HUES64 (cell line): ENCODE results near the gene TUSC2.
A peak's percentile ranks its signal among the peaks of the same experiment; 100 is the strongest.

Source experiments
- H3K27ac ChIP-seq: 2 replicates; pipeline ENCODE4 v1.7.0; 2013; ENCODE audit warnings: low read depth, low read length, inconsistent platforms
- H3K27me3 ChIP-seq: 2 replicates; pipeline ENCODE4 v1.6.1; 2013; ENCODE audit warnings: mild to moderate bottlenecking, low read length; ENCODE audit not compliant: insufficient read depth
- H3K36me3 ChIP-seq: 2 replicates; pipeline ENCODE4 v1.6.1; 2013; ENCODE audit warnings: mild to moderate bottlenecking, low read length; ENCODE audit not compliant: insufficient read depth
- H3K4me1 ChIP-seq: 2 replicates; pipeline ENCODE4 v1.6.1; 2013; ENCODE audit warnings: mild to moderate bottlenecking, low read length, moderate library complexity; ENCODE audit not compliant: insufficient read depth
- H3K4me3 ChIP-seq: 2 replicates; pipeline ENCODE4 v1.5.1; 2013; ENCODE audit warnings: mild to moderate bottlenecking, low read length, moderate library complexity
- H3K9ac ChIP-seq: 2 replicates; pipeline ENCODE4 v1.6.1; 2013; ENCODE audit warnings: mild to moderate bottlenecking, low read depth, low read length
- H3K9me3 ChIP-seq: 2 replicates; pipeline ENCODE4 v1.6.1; 2013; ENCODE audit warnings: low read depth, low read length; ENCODE audit not compliant: insufficient read depth
- WGBS: fragments of 150-250, 120-280 bp; methylation state at CpG from one replicate; pipeline ENCODE4 v1.1.7; 2013; ENCODE audit warnings: missing lambda C conversion rate; 5-methylcytosine and 5-hydroxymethylcytosine counted together

Gene TUSC2

GRCh38 chr3:50353245-50354004 is 25.4 kb upstream of the TUSC2 start:
- H3K4me3 ChIP-seq, result no peak overlapping the region
- H3K27me3 ChIP-seq, result no peaks in the 10 kb centered on the region
- no peak overlapping the region for H3K9ac ChIP-seq
- H3K36me3 ChIP-seq, result peaks cover 50% of the 10 kb centered on the region
- WGBS, result 95% methylated on average over 12 of the region's 12 CpGs
- H3K27ac ChIP-seq, result no peak overlapping the region
- no peaks in the 10 kb centered on the region for H3K9me3 ChIP-seq
- H3K4me1 ChIP-seq, result peaks cover 11% of the 10 kb centered on the region; the same call in 1 of the 2 replicates

- Histone ChIP-seq H3K4me3 (no peak overlapping the region), H3K36me3 (peaks cover 50% of the 10 kb centered on the region), H3K27me3 (no peaks in the 10 kb centered on the region), H3K27ac (no peak overlapping the region), H3K4me1 (peaks cover 11% of the 10 kb centered on the region; the same call in 1 of the 2 replicates), H3K9me3 (no peaks in the 10 kb centered on the region), H3K9ac (no peak overlapping the region)
- 76% methylated on average over 2 of the region's 2 CpGs for WGBS
These were observed 24.8 kb upstream of the TUSC2 start for GRCh38 chr3:50352781-50353180.

GRCh38 chr3:50351323-50351697 is 23.3 kb upstream of the TUSC2 start:
- peaks cover 35% of the 10 kb centered on the region for H3K36me3 ChIP-seq
- 0 out of 2 replicates have a peak, but pooled peaks cover 3% of the 10 kb centered on the region for H3K27me3 ChIP-seq
- no peaks in the 10 kb centered on the region for H3K9me3 ChIP-seq
- H3K27ac ChIP-seq, result no peak overlapping the region
- peak overlapping the region; percentile 81 for H3K4me3 ChIP-seq
- peaks cover 3% of the 10 kb centered on the region; the same call in 1 of the 2 replicates for H3K4me1 ChIP-seq
- no peak overlapping the region for H3K9ac ChIP-seq
- WGBS, result 73% methylated on average over 11 of the region's 11 CpGs

- peak within 1 kb of the TSS; percentile 81 for H3K4me3 ChIP-seq
- H3K4me1 ChIP-seq, result peaks cover 3% of the 10 kb centered on the region; the same call in 1 of the 2 replicates
- H3K9me3 ChIP-seq, result no peaks in the 10 kb centered on the region
- H3K36me3 ChIP-seq, result peaks cover 30% of the 10 kb centered on the region
- peak within 1 kb of the TSS; percentile 78 for H3K27ac ChIP-seq
- peak within 1 kb of the TSS; percentile 73 for H3K9ac ChIP-seq
- 1% methylated on average over 64 of the region's 64 CpGs for WGBS
- 0 out of 2 replicates have a peak, but pooled peaks cover 8% of the 10 kb centered on the region for H3K27me3 ChIP-seq
These were observed 22.7 kb upstream of the TUSC2 start, which contains the start of the genes CYB561D2 and NPRL2 for GRCh38 chr3:50350527-50351322. TSS of gene CYB561D2 (plus strand) at chr3:50350862. CDS start at chr3:50351434, 572 bp downstream. TSS of gene NPRL2 (minus strand) at chr3:50350775. CDS start at chr3:50350652, 123 bp downstream.

- Histone ChIP-seq H3K9me3 (no peaks in the 10 kb centered on the region), H3K27me3 (peaks cover 13% of the 10 kb centered on the region), H3K27ac (no peak overlapping the region), H3K4me1 (peaks cover 3% of the 10 kb centered on the region; the same call in 1 of the 2 replicates), H3K9ac (peak overlapping the region; percentile 14; the same call in 1 of the 2 replicates), H3K36me3 (peaks cover 24% of the 10 kb centered on the region), H3K4me3 (peak overlapping the region; percentile 81)
- WGBS, result 42% methylated on average over 7 of the region's 7 CpGs
These were observed 22.1 kb upstream of the TUSC2 start for GRCh38 chr3:50350213-50350526.

- WGBS, result 36% methylated on average over 12 of the region's 14 CpGs
- Histone ChIP-seq H3K9me3 (no peaks in the 10 kb centered on the region), H3K9ac (no peak overlapping the region), H3K36me3 (peaks cover 7% of the 10 kb centered on the region), H3K27me3 (peaks cover 30% of the 10 kb centered on the region), H3K27ac (no peak overlapping the region), H3K4me1 (peaks cover 3% of the 10 kb centered on the region; the same call in 1 of the 2 replicates), H3K4me3 (no peak overlapping the region)
These were observed 19.3 kb upstream of the TUSC2 start for GRCh38 chr3:50347187-50347813.

GRCh38 chr3:50345586-50346234 is 17.7 kb upstream of the TUSC2 start, which contains the start of gene ZMYND10:
TSS of gene ZMYND10 (minus strand) at chr3:50345732. CDS start at chr3:50345579, 153 bp downstream.
- no peak within 1 kb of the TSS; the same call in 1 of the 2 replicates for H3K9ac ChIP-seq
- H3K27ac ChIP-seq, result no peak within 1 kb of the TSS
- H3K27me3 ChIP-seq, result peaks cover 46% of the 10 kb centered on the region
- H3K4me3 ChIP-seq, result peak within 1 kb of the TSS; percentile 56
- H3K4me1 ChIP-seq, result no peaks in the 10 kb centered on the region
- 11% methylated on average over 45 of the region's 45 CpGs for WGBS
- peaks cover 7% of the 10 kb centered on the region for H3K36me3 ChIP-seq
- no peaks in the 10 kb centered on the region for H3K9me3 ChIP-seq

- Histone ChIP-seq H3K4me1 (0 out of 2 replicates have a peak, but pooled peaks cover 2% of the 10 kb centered on the region), H3K9me3 (no peaks in the 10 kb centered on the region), H3K27ac (no peak overlapping the region), H3K9ac (no peak overlapping the region), H3K36me3 (peaks cover 7% of the 10 kb centered on the region), H3K27me3 (peaks cover 53% of the 10 kb centered on the region), H3K4me3 (peak overlapping the region; percentile 56)
- 61% methylated on average over 8 of the region's 8 CpGs for WGBS
These were observed 17.0 kb upstream of the TUSC2 start for GRCh38 chr3:50345008-50345407.

- Histone ChIP-seq H3K27me3 (peaks cover 72% of the 10 kb centered on the region), H3K9ac (no peak overlapping the region), H3K4me3 (no peak overlapping the region), H3K9me3 (no peaks in the 10 kb centered on the region), H3K4me1 (0 out of 2 replicates have a peak, but pooled peaks cover 6% of the 10 kb centered on the region), H3K36me3 (no peaks in the 10 kb centered on the region), H3K27ac (no peak overlapping the region)
- 67% methylated on average over 13 of the region's 13 CpGs for WGBS
These were observed 15.0 kb upstream of the TUSC2 start for GRCh38 chr3:50342813-50343633.
